DND-41 (cell line): ENCODE measurements around the gene OBSCN.

Experiments used
- ATAC-seq: fragments of 200-7000 bp; cut with Tn5 transposase; 3 replicates; pipeline ENCODE4 v1.9.1; 2021; ENCODE audit warnings: low read depth; ENCODE audit not compliant: insufficient read depth
- DNase-seq: peaks from one replicate; pipeline ENCODE4 v3.0.0-alpha.2; 2020
- H2AFZ ChIP-seq: 2 replicates; pipeline ENCODE4 v1.6.0; 2012; ENCODE audit warnings: low read depth, low read length
- H3K27ac ChIP-seq: 2 replicates; pipeline ENCODE4 v1.5.1; 2012; ENCODE audit warnings: low read length, inconsistent platforms
- H3K27me3 ChIP-seq: fragments of 200-600 bp; sonication (generic); 2 replicates; pipeline ENCODE4 v1.6.0; 2012; ENCODE audit warnings: low read length, mild to moderate bottlenecking, inconsistent platforms; ENCODE audit not compliant: insufficient read depth, poor library complexity
- H3K36me3 ChIP-seq: 2 replicates; pipeline ENCODE4 v1.5.1; 2012; ENCODE audit warnings: low read length, inconsistent platforms; ENCODE audit not compliant: insufficient read depth
- H3K4me1 ChIP-seq: 2 replicates; pipeline ENCODE4 v1.5.1; 2012; ENCODE audit warnings: mild to moderate bottlenecking, low read length; ENCODE audit not compliant: insufficient read depth
- H3K4me2 ChIP-seq: 2 replicates; pipeline ENCODE4 v1.6.0; 2012; ENCODE audit warnings: mild to moderate bottlenecking, moderate library complexity, low read length, inconsistent platforms; ENCODE audit not compliant: insufficient read depth
- H3K4me3 ChIP-seq, 2 experiments: fragments of 200-600 bp in 1 of 2; shearing (Covaris generic) in 1 of 2; 2 replicates each; pipeline ENCODE4 v1.5.1; 2012 to 2016; ENCODE audit warnings: inconsistent platforms in 2 of 2, low read length in 2 of 2, mild to moderate bottlenecking in 2 of 2, low read depth in 1 of 2, moderate library complexity in 1 of 2
- H3K79me2 ChIP-seq: 2 replicates; pipeline ENCODE4 v1.6.0; 2012; ENCODE audit warnings: low read length, inconsistent platforms; ENCODE audit not compliant: insufficient read depth
- H3K9ac ChIP-seq: 2 replicates; pipeline ENCODE4 v1.6.0; 2012; ENCODE audit warnings: low read depth, mild to moderate bottlenecking, inconsistent platforms, low read length, moderate library complexity
- H3K9me3 ChIP-seq: 2 replicates; pipeline ENCODE4 v1.5.1; 2012; ENCODE audit warnings: low read length, moderate library complexity, mild to moderate bottlenecking, inconsistent platforms; ENCODE audit not compliant: insufficient read depth, severe bottlenecking
- H4K20me1 ChIP-seq: 2 replicates; pipeline ENCODE4 v1.6.0; 2012; ENCODE audit warnings: low read length; ENCODE audit not compliant: insufficient read depth
- EZH2 ChIP-seq: IDR thresholded peaks from 3 replicates; pipeline ENCODE4 v1.6.1; 2012; ENCODE audit warnings: borderline replicate concordance, low read depth, mild to moderate bottlenecking, moderate library complexity, low read length, inconsistent platforms; ENCODE audit not compliant: severe bottlenecking
- TF ChIP-seq, protein P1 (sequence below): IDR thresholded peaks from 2 replicates; pipeline ENCODE4 v1.5.1; 2012; ENCODE audit warnings: borderline replicate concordance, low read length, moderate library complexity, mild to moderate bottlenecking; ENCODE audit not compliant: poor library complexity, severe bottlenecking; ENCODE audit errors: extremely low read depth

The OBSCN gene

DNA sequence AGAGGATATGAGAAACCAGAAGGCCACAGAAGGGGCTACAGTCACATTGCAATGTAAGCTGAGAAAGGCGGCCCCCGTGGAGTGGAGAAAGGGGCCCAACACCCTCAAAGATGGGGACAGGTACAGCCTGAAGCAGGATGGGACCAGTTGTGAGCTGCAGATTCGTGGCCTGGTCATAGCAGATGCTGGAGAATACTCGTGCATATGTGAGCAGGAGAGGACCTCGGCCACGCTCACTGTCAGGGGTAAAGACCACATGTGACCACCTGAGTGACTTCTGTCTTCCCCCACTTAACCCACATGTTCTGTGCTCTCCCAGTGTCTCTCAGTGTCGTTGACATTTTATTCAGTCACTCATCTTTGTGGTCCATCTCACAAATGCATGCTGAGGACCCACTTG lies 92.1 kb downstream of the OBSCN start:
- Histone ChIP-seq H3K36me3 (peaks cover 41% of the 10 kb centered on the region), H3K79me2 (no peaks in the 10 kb centered on the region), H3K9me3 (peaks cover 24% of the 10 kb centered on the region), H3K4me1 (no peaks in the 10 kb centered on the region), H3K4me2 (no peak overlapping the region), H4K20me1 (no peaks in the 10 kb centered on the region), H3K27me3 (no peaks in the 10 kb centered on the region), H3K4me3 (no peak overlapping the region), H3K9ac (no peak overlapping the region), H2AFZ (no peak overlapping the region), H3K27ac (no peak overlapping the region)
- DNase-seq (no peak), ATAC-seq (no peak)
- TF ChIP-seq, protein P1, sequence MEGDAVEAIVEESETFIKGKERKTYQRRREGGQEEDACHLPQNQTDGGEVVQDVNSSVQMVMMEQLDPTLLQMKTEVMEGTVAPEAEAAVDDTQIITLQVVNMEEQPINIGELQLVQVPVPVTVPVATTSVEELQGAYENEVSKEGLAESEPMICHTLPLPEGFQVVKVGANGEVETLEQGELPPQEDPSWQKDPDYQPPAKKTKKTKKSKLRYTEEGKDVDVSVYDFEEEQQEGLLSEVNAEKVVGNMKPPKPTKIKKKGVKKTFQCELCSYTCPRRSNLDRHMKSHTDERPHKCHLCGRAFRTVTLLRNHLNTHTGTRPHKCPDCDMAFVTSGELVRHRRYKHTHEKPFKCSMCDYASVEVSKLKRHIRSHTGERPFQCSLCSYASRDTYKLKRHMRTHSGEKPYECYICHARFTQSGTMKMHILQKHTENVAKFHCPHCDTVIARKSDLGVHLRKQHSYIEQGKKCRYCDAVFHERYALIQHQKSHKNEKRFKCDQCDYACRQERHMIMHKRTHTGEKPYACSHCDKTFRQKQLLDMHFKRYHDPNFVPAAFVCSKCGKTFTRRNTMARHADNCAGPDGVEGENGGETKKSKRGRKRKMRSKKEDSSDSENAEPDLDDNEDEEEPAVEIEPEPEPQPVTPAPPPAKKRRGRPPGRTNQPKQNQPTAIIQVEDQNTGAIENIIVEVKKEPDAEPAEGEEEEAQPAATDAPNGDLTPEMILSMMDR: no peak

DNA sequence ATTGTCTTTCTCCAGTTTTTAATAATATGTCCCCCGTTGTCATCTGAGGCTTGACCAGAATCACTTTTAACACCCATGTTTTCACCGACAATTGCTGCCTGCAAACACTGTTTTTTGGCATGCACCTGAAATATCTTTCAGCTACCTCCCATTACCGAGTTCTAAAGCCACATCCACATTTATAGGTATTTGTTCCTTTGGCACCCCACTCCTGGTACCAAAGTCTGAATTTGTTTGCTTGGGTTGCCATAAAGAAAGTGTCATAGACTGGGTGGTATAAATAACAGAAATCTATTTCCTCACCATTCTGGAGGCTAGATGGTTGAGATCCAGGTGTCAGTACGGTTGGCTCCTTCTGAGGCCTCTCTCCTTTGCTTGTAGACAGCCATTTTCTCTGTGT lies 94.2 kb downstream of the OBSCN start:
- H2AFZ ChIP-seq: no peak overlapping the region
- no peaks in the 10 kb centered on the region for H3K27me3 ChIP-seq
- H3K27ac ChIP-seq: no peak overlapping the region
- H3K4me1 ChIP-seq: no peaks in the 10 kb centered on the region
- peaks cover 20% of the 10 kb centered on the region for H3K9me3 ChIP-seq
- H3K79me2 ChIP-seq: no peaks in the 10 kb centered on the region
- H3K4me2 ChIP-seq: no peak overlapping the region
- no peak overlapping the region for H3K4me3 ChIP-seq
- TF ChIP-seq EZH2: no peak
- TF ChIP-seq, protein P1: no peak
- no peak overlapping the region for H3K9ac ChIP-seq
- DNase-seq (no peak), ATAC-seq (no peak)
- no peaks in the 10 kb centered on the region for H4K20me1 ChIP-seq
- H3K36me3 ChIP-seq: peaks cover 34% of the 10 kb centered on the region

DNA sequence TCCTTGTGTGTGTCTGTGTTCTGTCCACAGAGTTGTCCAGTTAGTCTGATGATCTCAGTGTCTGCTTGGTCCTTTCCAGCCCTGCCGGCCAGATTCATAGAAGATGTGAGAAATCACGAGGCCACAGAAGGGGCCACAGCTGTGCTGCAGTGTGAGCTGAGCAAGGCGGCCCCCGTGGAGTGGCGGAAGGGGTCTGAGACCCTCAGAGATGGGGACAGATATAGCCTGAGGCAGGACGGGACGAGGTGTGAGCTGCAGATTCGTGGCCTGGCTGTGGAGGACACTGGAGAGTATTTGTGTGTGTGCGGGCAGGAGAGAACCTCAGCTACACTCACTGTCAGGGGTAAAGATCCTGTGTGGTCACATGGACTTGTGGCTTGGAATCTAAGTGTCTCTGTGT lies 95.8 kb downstream of the OBSCN start:
- Histone ChIP-seq H2AFZ (no peak overlapping the region), H3K9ac (no peak overlapping the region), H4K20me1 (no peaks in the 10 kb centered on the region), H3K36me3 (peaks cover 23% of the 10 kb centered on the region; the same call in 1 of the 2 replicates), H3K4me2 (no peak overlapping the region), H3K9me3 (peaks cover 20% of the 10 kb centered on the region), H3K27me3 (no peaks in the 10 kb centered on the region), H3K27ac (no peak overlapping the region), H3K79me2 (no peaks in the 10 kb centered on the region), H3K4me1 (no peaks in the 10 kb centered on the region), H3K4me3 (no peak overlapping the region)
- DNase-seq (no peak), ATAC-seq (no peak)
- TF ChIP-seq, protein P1: no peak
- TF ChIP-seq EZH2: no peak

DNA sequence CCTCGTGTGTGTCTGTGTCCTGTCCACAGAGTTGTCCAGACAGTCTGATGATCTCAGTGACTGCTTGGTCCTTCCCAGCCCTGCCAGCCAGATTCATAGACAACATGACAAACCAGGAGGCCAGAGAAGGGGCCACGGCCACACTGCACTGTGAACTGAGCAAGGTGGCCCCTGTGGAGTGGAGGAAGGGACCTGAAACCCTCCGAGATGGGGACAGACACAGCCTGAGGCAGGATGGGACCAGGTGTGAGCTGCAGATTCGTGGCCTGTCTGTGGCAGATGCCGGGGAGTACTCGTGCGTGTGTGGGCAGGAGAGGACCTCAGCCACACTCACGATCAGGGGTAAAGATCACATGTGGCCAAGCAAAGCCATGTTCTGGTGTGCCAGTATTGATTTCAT lies 96.4 kb downstream of the OBSCN start:
- H3K79me2 ChIP-seq: no peaks in the 10 kb centered on the region
- TF ChIP-seq, protein P1: no peak
- TF ChIP-seq EZH2: no peak
- H3K4me3 ChIP-seq: no peak overlapping the region
- H3K36me3 ChIP-seq: peaks cover 20% of the 10 kb centered on the region
- DNase-seq (no peak), ATAC-seq (no peak)
- H3K4me2 ChIP-seq: no peak overlapping the region
- no peaks in the 10 kb centered on the region for H4K20me1 ChIP-seq
- H3K27me3 ChIP-seq: no peaks in the 10 kb centered on the region
- H3K27ac ChIP-seq: no peak overlapping the region
- peaks cover 20% of the 10 kb centered on the region for H3K9me3 ChIP-seq
- no peak overlapping the region for H2AFZ ChIP-seq
- no peak overlapping the region for H3K9ac ChIP-seq
- H3K4me1 ChIP-seq: no peaks in the 10 kb centered on the region
